K562 (cell line): ENCODE results near the gene LY6G5B. TPM values are rescaled to one million over a fixed set of nuclear protein-coding genes. Genes with fewer than 3 reads are reported as not detected.

Source experiments
- ARNT ChIP-seq, 2 experiments: fragments of 450-650 bp; IDR thresholded peaks; 2 replicates each; pipeline ENCODE4 v1.6.1; 2016; ENCODE audit warnings: mild to moderate bottlenecking in 1 of 2
- DNMT1 ChIP-seq: fragments of 450-650 bp; IDR thresholded peaks from 2 replicates; pipeline ENCODE4 v1.6.1; 2016; ENCODE audit warnings: antibody characterized with exemption, mild to moderate bottlenecking
- DPF2 ChIP-seq: fragments of 450-650 bp; IDR thresholded peaks from 2 replicates; pipeline ENCODE4 v1.6.1; 2016
- FOXK1 ChIP-seq: sonication (generic); formaldehyde crosslinking; IDR thresholded peaks from 2 replicates; pipeline ENCODE4 v1.8.0; 2022; ENCODE audit warnings: missing genetic modification reagents, mild to moderate bottlenecking, borderline replicate concordance
- HDAC1 ChIP-seq, 2 experiments: fragments of 450-650 bp; IDR thresholded peaks; 2 replicates each; pipeline ENCODE4 v1.6.1; 2016 to 2017; ENCODE audit warnings: inconsistent platforms in 1 of 2, mild to moderate bottlenecking in 1 of 2, moderate library complexity in 1 of 2
- MTA3 ChIP-seq: fragments of 450-650 bp; formaldehyde crosslinking; IDR thresholded peaks from 2 replicates; pipeline ENCODE4 v1.6.1; 2017; ENCODE audit warnings: mild to moderate bottlenecking, borderline replicate concordance
- NFRKB ChIP-seq: fragments of 450-650 bp; IDR thresholded peaks from 2 replicates; pipeline ENCODE4 v1.6.1; 2016; ENCODE audit warnings: low read depth
- PHB ChIP-seq: fragments of 250-450 bp; sonication (Bioruptor Pico); IDR thresholded peaks from 2 replicates; pipeline ENCODE4 v1.5.0; 2021
- SAFB2 ChIP-seq: fragments of 200-400 bp; formaldehyde crosslinking; IDR thresholded peaks from 2 replicates; pipeline ENCODE4 v1.6.1; 2018; ENCODE audit warnings: borderline replicate concordance, low read length, low read depth, moderate library complexity; ENCODE audit not compliant: severe bottlenecking
- SIN3A ChIP-seq, 2 experiments: fragments of 150-350 bp in 1 of 2; IDR thresholded peaks; 2 replicates each; pipeline ENCODE4 v1.6.1; 2011 to 2016; ENCODE audit warnings: borderline replicate concordance in 2 of 2, low read depth in 2 of 2, low read length in 2 of 2, mild to moderate bottlenecking in 2 of 2, moderate library complexity in 2 of 2; ENCODE audit not compliant: control insufficient read depth in 1 of 2
- SMC3 ChIP-seq: conservative IDR thresholded peaks from 2 replicates; pipeline ENCODE4 v1.6.1; 2011; ENCODE audit warnings: low read depth, low read length, improper control_type of control experiment; ENCODE audit not compliant: insufficient read depth
- SOX6 ChIP-seq: fragments of 450-650 bp; IDR thresholded peaks from 2 replicates; pipeline ENCODE4 v1.6.1; 2014; ENCODE audit warnings: mild to moderate bottlenecking
- polyA plus RNA-seq, 8 experiments: library from polyadenylated mRNA; depleted of rRNA in 4 of 8; stranded (reverse) in 5 of 8; unstranded in 3 of 8; fragments of >200 nt; fragmentation: Nextera tagmentation in 2 of 8; fragmentation: Illumina TruSeq in 1 of 8; extraction: Ambion mirVana in 2 of 8; extraction: Trizol in 1 of 8; gene quantifications; 2 replicates each; pipeline versions ENCODE4 v1.2.1 to v1.2.3, GENCODE V29; 2011 to 2014; ENCODE audit warnings: inconsistent platforms in 1 of 8, missing spikeins in 1 of 8
- total RNA-seq, 7 experiments: library from RNA; depleted of rRNA in 6 of 7; stranded (reverse); fragments of >200 nt in 6 of 7; fragmentation: Illumina TruSeq in 2 of 7; extraction: Trizol in 2 of 7; gene quantifications; 2 replicates each; pipeline versions ENCODE4 v1.2.1 to v1.2.3, GENCODE V29; 2011 to 2021; ENCODE audit warnings: low replicate concordance in 1 of 7
- TF ChIP-seq, protein P1 (sequence below): fragments of 450-650 bp; formaldehyde crosslinking; IDR thresholded peaks from 2 replicates; pipeline ENCODE4 v1.4.0; 2020; ENCODE audit warnings: mild to moderate bottlenecking, moderate library complexity
- TF ChIP-seq, protein P2 (sequence below): fragments of 250-450 bp; sonication (Bioruptor Pico); IDR thresholded peaks from 2 replicates; pipeline ENCODE4 v1.5.0; 2021; ENCODE audit warnings: mild to moderate bottlenecking, moderate library complexity
- TF ChIP-seq, protein P3 (sequence below): fragments of 250-450 bp; sonication (Bioruptor Pico); IDR thresholded peaks from 2 replicates; pipeline ENCODE4 v1.5.0; 2021
- TF ChIP-seq, protein P4 (sequence below): fragments of 250-450 bp; sonication (Bioruptor Pico); IDR thresholded peaks from 2 replicates; pipeline ENCODE4 v1.6.1; 2021; ENCODE audit warnings: mild to moderate bottlenecking

The LY6G5B gene
- total and polyA plus RNA-seq, 9 of the 15 experiments (the other 6 are each of a cell fraction or from before 2014, with no cell fraction given) = 6.0 to 27.0 (median 7.5) TPM

DNA sequence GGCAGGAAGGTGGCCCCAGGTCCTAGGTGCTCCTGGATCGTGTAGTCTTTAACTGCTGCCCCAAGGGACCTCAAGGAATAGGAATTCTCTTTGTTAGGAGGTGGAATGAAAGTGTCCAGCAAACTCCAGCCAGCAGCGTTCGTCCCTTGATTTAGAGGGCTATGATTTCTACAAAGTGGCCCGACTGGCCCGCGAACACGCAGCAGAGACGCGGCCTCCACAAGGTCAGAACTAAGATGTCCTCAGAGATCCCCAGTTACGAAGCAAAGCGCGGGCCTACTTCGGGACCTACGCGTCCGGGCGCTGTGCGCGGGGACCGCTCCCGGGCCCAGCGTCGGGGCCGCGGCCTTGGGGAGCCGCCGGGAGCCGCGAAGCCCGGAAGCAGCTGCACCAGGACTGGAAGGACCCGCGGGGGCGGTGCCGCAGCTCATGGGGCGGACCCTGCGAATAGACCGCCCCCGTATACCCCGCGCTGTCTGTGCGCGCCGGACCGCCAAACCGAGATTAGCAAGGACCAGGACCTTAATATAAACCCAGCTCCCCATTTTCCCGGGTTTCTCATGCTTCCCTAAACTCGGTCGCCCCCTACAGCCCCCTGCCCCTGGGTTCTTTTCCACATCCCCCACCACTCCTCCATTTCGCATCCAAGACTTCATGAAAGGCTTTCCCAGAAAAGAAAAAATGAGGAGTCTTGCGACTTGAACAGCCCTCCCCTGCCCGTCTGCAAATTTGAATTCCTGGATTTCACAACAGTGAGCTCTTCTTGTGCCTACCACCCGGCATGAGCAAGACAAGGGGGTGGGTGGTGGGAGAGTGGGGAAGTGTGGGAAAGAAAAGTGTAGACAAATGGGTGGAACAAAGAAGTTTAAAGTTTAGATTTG is 9.2 kb upstream of the LY6G5B start, which contains the start of gene C6orf47 (continued):
- TF ChIP-seq DNMT1 = peak; percentile 96; the same call in 1 of the 2 replicates
- TF ChIP-seq SIN3A (IDR thresholded peaks at IDR 0.05; ENCODE audit: borderline replicate concordance in 2 of 2, control insufficient read depth in 1 of 2, low read depth in 2 of 2, low read length in 2 of 2) = peak; percentile 66 to 98; a peak in 3 of 4 replicates
- 0 out of 2 replicates have a peak, but pooled peaks have one; percentile 0 for TF ChIP-seq NFRKB
- TF ChIP-seq PHB (CRISPR knock-in tag) = peak; percentile 99
- TF ChIP-seq, protein P1, sequence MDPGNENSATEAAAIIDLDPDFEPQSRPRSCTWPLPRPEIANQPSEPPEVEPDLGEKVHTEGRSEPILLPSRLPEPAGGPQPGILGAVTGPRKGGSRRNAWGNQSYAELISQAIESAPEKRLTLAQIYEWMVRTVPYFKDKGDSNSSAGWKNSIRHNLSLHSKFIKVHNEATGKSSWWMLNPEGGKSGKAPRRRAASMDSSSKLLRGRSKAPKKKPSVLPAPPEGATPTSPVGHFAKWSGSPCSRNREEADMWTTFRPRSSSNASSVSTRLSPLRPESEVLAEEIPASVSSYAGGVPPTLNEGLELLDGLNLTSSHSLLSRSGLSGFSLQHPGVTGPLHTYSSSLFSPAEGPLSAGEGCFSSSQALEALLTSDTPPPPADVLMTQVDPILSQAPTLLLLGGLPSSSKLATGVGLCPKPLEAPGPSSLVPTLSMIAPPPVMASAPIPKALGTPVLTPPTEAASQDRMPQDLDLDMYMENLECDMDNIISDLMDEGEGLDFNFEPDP (CRISPR knock-in tag) = peak; percentile 81; the same call in 1 of the 2 replicates
- TF ChIP-seq SOX6 = peak; percentile 63; the same call in 1 of the 2 replicates
- no peak for TF ChIP-seq SMC3
- TF ChIP-seq SAFB2 = no peak
- no peak for TF ChIP-seq FOXK1
- TF ChIP-seq, protein P2, sequence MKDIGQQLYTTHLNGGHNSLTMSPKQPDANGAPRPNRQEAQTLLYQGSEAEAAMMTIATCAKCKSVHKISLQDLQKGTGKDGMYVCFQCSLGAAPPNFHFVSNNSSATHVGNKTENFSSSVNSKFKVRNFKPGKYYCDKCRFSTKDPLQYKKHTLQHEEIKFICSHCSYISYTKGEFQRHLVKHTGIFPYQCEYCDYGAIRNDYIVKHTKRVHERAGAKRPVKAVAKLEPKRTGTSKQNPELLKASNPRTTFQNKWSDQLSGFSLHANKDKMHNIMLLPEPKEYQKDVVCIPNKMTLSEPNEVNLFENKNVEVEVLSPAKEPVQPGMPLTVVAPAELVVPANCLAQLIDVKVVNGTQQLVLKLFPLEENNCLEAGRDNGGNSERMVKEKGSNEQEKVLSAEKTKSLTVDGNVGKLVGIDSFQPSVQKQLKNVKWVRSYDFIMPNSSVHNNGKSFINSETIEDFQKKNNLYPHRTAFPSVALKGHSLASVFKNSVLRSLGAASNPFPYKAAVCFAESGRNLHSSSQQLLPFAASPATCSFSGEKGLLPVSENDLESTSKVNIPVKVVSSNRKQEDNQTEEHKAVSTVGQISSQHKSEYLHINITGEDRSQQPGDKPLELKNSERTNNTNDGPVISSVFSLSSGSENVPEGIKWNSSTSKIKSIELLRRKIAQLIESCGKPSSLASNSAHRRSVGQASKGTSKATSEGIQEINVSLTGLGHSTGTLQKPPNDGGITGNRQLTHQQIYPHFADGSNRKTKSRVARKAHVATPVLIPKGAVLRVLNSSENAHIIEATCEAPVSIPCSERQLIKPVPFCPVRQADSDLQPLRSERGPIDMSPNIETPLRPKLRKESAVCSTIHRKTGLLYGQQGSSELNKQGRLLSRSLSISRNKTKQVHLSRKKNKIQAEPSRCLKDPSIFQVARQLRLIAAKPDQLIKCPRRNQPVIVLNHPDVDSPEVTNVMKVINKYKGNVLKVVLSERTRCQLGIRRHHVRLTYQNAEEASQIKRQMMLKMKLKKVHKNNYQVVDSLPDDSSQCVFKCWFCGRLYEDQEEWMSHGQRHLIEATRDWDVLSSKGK (CRISPR knock-in tag) = peak; percentile 72; the same call in 1 of the 2 replicates
- TF ChIP-seq MTA3 = peak; percentile 92
- peak; percentile 63 for TF ChIP-seq DPF2
- TF ChIP-seq, protein P3, sequence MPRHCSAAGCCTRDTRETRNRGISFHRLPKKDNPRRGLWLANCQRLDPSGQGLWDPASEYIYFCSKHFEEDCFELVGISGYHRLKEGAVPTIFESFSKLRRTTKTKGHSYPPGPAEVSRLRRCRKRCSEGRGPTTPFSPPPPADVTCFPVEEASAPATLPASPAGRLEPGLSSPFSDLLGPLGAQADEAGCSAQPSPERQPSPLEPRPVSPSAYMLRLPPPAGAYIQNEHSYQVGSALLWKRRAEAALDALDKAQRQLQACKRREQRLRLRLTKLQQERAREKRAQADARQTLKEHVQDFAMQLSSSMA (CRISPR knock-in tag) = peak; percentile 94
- TF ChIP-seq ARNT (IDR thresholded peaks at IDR 0.05) = peak in 1 of 2 experiments; percentile 62; a peak in 1 of 4 replicates
- TF ChIP-seq, protein P4, sequence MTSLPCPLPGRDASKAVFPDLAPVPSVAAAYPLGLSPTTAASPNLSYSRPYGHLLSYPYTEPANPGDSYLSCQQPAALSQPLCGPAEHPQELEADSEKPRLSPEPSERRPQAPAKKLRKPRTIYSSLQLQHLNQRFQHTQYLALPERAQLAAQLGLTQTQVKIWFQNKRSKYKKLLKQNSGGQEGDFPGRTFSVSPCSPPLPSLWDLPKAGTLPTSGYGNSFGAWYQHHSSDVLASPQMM (CRISPR knock-in tag) = 0 out of 2 replicates have a peak, but pooled peaks have one; percentile 13
- TF ChIP-seq HDAC1 (IDR thresholded peaks at IDR 0.05) = peak in 1 of 2 experiments; percentile 74; a peak in 2 of 4 replicates
